K562 (cell line): Measurements from ENCODE around the gene BAIAP3. TPM values are rescaled to one million over a fixed set of nuclear protein-coding genes. Genes with fewer than 3 reads are reported as not detected.

ENCODE experiments used
- ATAC-seq: fragments of 200-7000 bp; cut with Tn5 transposase; 3 replicates; pipeline ENCODE4 v1.9.1; 2020; ENCODE audit warnings: moderate library complexity
- BruUV-seq: library from RNA; stranded (reverse); fragments of 400-500 nt; replicated peaks from 2 replicates; lab custom pipeline; 2021; lab: Mats Ljungman, UMichigan
- CTCF ChIA-PET: fragments of 300-600 bp; formaldehyde crosslinking; extraction: SDS; loops from one replicate; lab custom pipeline; 2021; ENCODE audit warnings: low intra/inter-chr PET ratio; lab: Yijun Ruan, JAX
- POLR2A ChIA-PET: fragments of 300-600, 350-650 bp; sonication (Branson Sonifier 250); formaldehyde crosslinking; extraction: SDS; loops from one replicate; lab custom pipeline; 2021; ENCODE audit warnings: antibody characterized with exemption, inconsistent platforms; lab: Yijun Ruan, JAX
- DNase-seq, 4 experiments: peaks; one replicate each; pipeline versions ENCODE4 v3.0.0 to v3.0.0-alpha.2; 2011 to 2018; ENCODE audit warnings: low spot score in 3 of 4, mixed read lengths in 3 of 4; ENCODE audit errors: extremely low read depth in 1 of 4
- FAIRE-seq: peaks from 2 replicates; lab custom pipeline; 2011; peaks lifted over from hg19 to GRCh38; lab: Jason Lieb, UNC
- H2AFZ ChIP-seq: 2 replicates; pipeline ENCODE4 v1.6.0; 2011; ENCODE audit warnings: low read depth, low read length, control low read depth, inconsistent platforms
- H3K27ac ChIP-seq: fragments of 200-600 bp; 3 replicates; pipeline ENCODE4 v1.8.0; 2011; ENCODE audit warnings: low read depth, mild to moderate bottlenecking, control low read depth, inconsistent platforms, low read length, moderate library complexity, mixed read lengths; ENCODE audit errors: extremely low read depth
- H3K27me3 ChIP-seq, 2 experiments: fragments of 300-600 bp in 1 of 2; 2 replicates in 1 of 2; 3 replicates in 1 of 2; pipeline versions ENCODE4 v1.6.0 to v1.8.0; 2011; ENCODE audit warnings: inconsistent platforms in 2 of 2, low read length in 2 of 2, mild to moderate bottlenecking in 1 of 2, mixed read lengths in 1 of 2, moderate library complexity in 1 of 2; ENCODE audit not compliant: control insufficient read depth in 2 of 2, insufficient read depth in 2 of 2
- H3K36me3 ChIP-seq: fragments of 300-600 bp; 3 replicates; pipeline ENCODE4 v1.8.0; 2011; ENCODE audit warnings: mild to moderate bottlenecking, low read length, inconsistent platforms; ENCODE audit not compliant: control insufficient read depth, insufficient read depth
- H3K4me1 ChIP-seq, 2 experiments: fragments of 200-600 bp in 1 of 2; replicated peaks in 1 of 2; 2 replicates in 1 of 2; 3 replicates in 1 of 2; pipeline versions ENCODE4 v1.5.1 to v1.8.0; 2011; ENCODE audit warnings: inconsistent platforms in 2 of 2, low read length in 2 of 2, mild to moderate bottlenecking in 1 of 2, mixed read lengths in 1 of 2, moderate library complexity in 1 of 2; ENCODE audit not compliant: control insufficient read depth in 2 of 2, insufficient read depth in 2 of 2
- H3K4me2 ChIP-seq: 2 replicates; pipeline ENCODE4 v1.6.1; 2011; ENCODE audit warnings: low read length, control low read depth, inconsistent platforms, mixed read lengths; ENCODE audit not compliant: insufficient read depth
- H3K4me3 ChIP-seq: fragments of 200-600 bp; sonication (generic), shearing (Covaris generic); 2 replicates; pipeline ENCODE4 v1.5.1; 2016; ENCODE audit warnings: control low read depth, inconsistent platforms
- H3K79me2 ChIP-seq: fragments of 200-600 bp; 3 replicates; pipeline ENCODE4 v1.8.0; 2011; ENCODE audit warnings: low read length, inconsistent platforms; ENCODE audit not compliant: control insufficient read depth, insufficient read depth
- H3K9ac ChIP-seq, 2 experiments: 2 replicates each; pipeline versions ENCODE4 v1.6.0 to v1.6.1; 2011; ENCODE audit warnings: low read depth in 2 of 2, low read length in 2 of 2, control low read depth in 1 of 2, inconsistent platforms in 1 of 2, mild to moderate bottlenecking in 1 of 2, mixed read lengths in 1 of 2; ENCODE audit not compliant: insufficient read depth in 1 of 2
- H3K9me1 ChIP-seq: one replicate; pipeline ENCODE4 v1.6.0; 2011; ENCODE audit warnings: inconsistent platforms, mild to moderate bottlenecking, low read length, moderate library complexity; ENCODE audit not compliant: control insufficient read depth, insufficient read depth
- H3K9me3 ChIP-seq: replicated peaks from 2 replicates; pipeline ENCODE4 v1.5.1; 2011; ENCODE audit warnings: low read depth, low read length, inconsistent platforms; ENCODE audit not compliant: control insufficient read depth, insufficient read depth
- H4K20me1 ChIP-seq: replicated peaks from 2 replicates; pipeline ENCODE4 v1.6.1; 2011; ENCODE audit warnings: low read length, inconsistent platforms, mixed read lengths; ENCODE audit not compliant: control insufficient read depth, insufficient read depth
- NFIC ChIP-seq: fragments of 450-650 bp; IDR thresholded peaks from 2 replicates; pipeline ENCODE4 v1.6.1; 2017; ENCODE audit warnings: mild to moderate bottlenecking, inconsistent platforms
- TEAD2 ChIP-seq: fragments of 450-650 bp; IDR thresholded peaks from 2 replicates; pipeline ENCODE4 v1.6.1; 2016; ENCODE audit warnings: missing genetic modification characterization, control low read depth, missing compliant biosample characterization
- ZKSCAN1 ChIP-seq: fragments of 150-350 bp; IDR thresholded peaks from 2 replicates; pipeline ENCODE4 v1.6.1; 2016; ENCODE audit warnings: low read depth, low read length
- WGBS: fragments of 100-300 bp; shearing (Covaris generic); methylation state at CpG from one replicate; pipeline ENCODE4 v1.1.6; 2016; ENCODE audit warnings: low coverage, mixed read lengths; ENCODE audit not compliant: insufficient coverage; ENCODE audit errors: missing lambda C conversion rate; 5-methylcytosine and 5-hydroxymethylcytosine counted together
- in situ Hi-C: fragments of 300-500 bp; cut with MboI; formaldehyde crosslinking; loops from 4 replicates; pipeline ENCODE4 v1.15.0; 2018; ENCODE audit warnings: inconsistent platforms, mixed read lengths
- intact Hi-C: fragments of 100-400 bp; cut with micrococcal nuclease; formaldehyde crosslinking; loops from 2 replicates; pipeline ENCODE4 v1.14.2; 2022
- polyA plus RNA-seq, 8 experiments: library from polyadenylated mRNA; depleted of rRNA in 4 of 8; stranded (reverse) in 5 of 8; unstranded in 3 of 8; fragments of >200 nt; fragmentation: Nextera tagmentation in 2 of 8; fragmentation: Illumina TruSeq in 1 of 8; extraction: Ambion mirVana in 2 of 8; extraction: Trizol in 1 of 8; gene quantifications; 2 replicates each; pipeline versions ENCODE4 v1.2.1 to v1.2.3, GENCODE V29; 2011 to 2014; ENCODE audit warnings: inconsistent platforms in 1 of 8, missing spikeins in 1 of 8
- total RNA-seq, 7 experiments: library from RNA; depleted of rRNA in 6 of 7; stranded (reverse); fragments of >200 nt in 6 of 7; fragmentation: Illumina TruSeq in 2 of 7; extraction: Trizol in 2 of 7; gene quantifications; 2 replicates each; pipeline versions ENCODE4 v1.2.1 to v1.2.3, GENCODE V29; 2011 to 2021; ENCODE audit warnings: low replicate concordance in 1 of 7

Gene BAIAP3
- total and polyA plus RNA-seq, 9 of the 15 experiments (the other 6 are each of a cell fraction or from before 2014, with no cell fraction given) = 0.03 to 4.5 (median 0.57) TPM; not detected in 1

DNA sequence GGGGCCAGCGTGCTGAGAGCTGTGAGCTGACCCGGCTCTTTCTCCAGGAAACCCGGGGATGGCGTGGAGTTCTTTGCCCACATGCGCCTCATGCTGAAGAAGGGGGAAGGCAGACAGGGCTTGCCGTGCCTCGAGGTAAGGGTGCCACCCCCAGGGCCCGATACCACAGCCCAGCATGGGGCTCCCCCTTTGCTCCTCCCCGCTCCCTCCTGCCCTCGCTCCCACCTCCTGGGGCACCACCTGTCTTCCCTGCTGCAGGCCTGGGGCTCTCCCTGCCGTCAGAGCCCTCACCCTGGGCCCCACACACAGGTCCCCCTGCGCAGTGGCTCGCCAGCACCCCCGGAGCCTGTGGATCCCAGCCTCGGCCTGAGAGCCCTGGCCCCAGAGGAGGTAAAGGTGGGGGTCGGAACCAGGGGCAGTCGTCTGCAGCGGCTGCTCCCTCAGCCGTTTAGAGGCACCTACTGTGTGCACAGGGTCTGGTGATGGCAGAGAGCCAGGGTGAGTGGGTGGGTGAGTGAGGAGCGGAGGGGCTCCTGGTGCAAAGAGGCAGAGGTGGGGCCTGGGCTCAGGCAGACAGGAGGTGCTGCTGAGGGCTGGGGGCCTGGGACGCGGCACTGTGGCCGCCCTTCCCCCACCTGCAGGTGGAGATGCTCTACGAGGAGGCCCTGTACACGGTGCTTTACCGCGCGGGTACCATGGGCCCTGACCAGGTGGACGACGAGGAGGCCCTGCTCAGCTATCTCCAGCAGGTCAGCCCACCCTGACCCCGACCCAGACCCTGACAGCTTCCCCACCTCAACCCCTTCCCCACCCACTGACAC lies 5.6 kb downstream of the BAIAP3 start:
- no peak overlapping the region for H3K9ac ChIP-seq
- no peaks in the 10 kb centered on the region for H3K36me3 ChIP-seq
- ATAC-seq (no peak), DNase-seq (no peak), FAIRE-seq (no peak)
- H3K4me3 ChIP-seq = no peak overlapping the region
- peaks cover 6 to 90% of the 10 kb centered on the region in 2 experiments for H3K4me1 ChIP-seq
- H3K27ac ChIP-seq = no peak overlapping the region
- in situ Hi-C loops = no loop called here
- H3K27me3 ChIP-seq = peaks cover 6 to 19% of the 10 kb centered on the region in 2 experiments; a peak in 3 of 5 replicates
- TF ChIP-seq TEAD2 (tag) = no peak
- TF ChIP-seq NFIC = 0 out of 2 replicates have a peak, but pooled peaks have one; percentile 13
- TF ChIP-seq ZKSCAN1 = peak; percentile 78
- H3K9me1 ChIP-seq = no peaks in the 10 kb centered on the region
- no peak overlapping the region for H2AFZ ChIP-seq
- intact Hi-C loops = no loop called here
- WGBS = 14% methylated on average over 16 of the region's 31 CpGs
- no peaks in the 10 kb centered on the region for H3K9me3 ChIP-seq
- ChIA-PET POLR2A (no interaction called here), CTCF (no interaction called here)
- H4K20me1 ChIP-seq = 0 out of 2 replicates have a peak, but pooled peaks cover 14% of the 10 kb centered on the region
- BruUV-seq = no TSS peak
- H3K4me2 ChIP-seq = no peak overlapping the region
- no peaks in the 10 kb centered on the region for H3K79me2 ChIP-seq
